ENCODE data around the gene SHC4. TPM values are rescaled to one million over a fixed set of nuclear protein-coding genes. Genes with fewer than 3 reads are reported as not detected.
A peak's percentile ranks its signal among the peaks of the same experiment; 100 is the strongest.

SHC4 gene
- total RNA-seq, 1 experiment from 2014 or later: 0.44 TPM

GRCh38 chr15:48814286-48814685 is 149.4 kb downstream of the SHC4 start:
- ChIA-PET POLR2A (ENCODE audit: unreplicated experiment) (no interaction called here), CTCF (no interaction called here)
- Histone ChIP-seq H3F3A (ENCODE audit: insufficient read depth, low read depth) (no peaks in the 10 kb centered on the region), H3K27me3 (ENCODE audit: insufficient read depth, low read depth) (no peaks in the 10 kb centered on the region), H3K4me3 (no peak overlapping the region), H3K79me2 (ENCODE audit: low read depth) (peaks cover 14% of the 10 kb centered on the region), H3K9me2 (ENCODE audit: insufficient read depth) (no peaks in the 10 kb centered on the region), H3K9me3 (ENCODE audit: insufficient read depth, low read depth) (no peaks in the 10 kb centered on the region), H3K4me2 (no peak overlapping the region), H4K20me1 (ENCODE audit: insufficient read depth) (no peaks in the 10 kb centered on the region), H3K27ac (no peak overlapping the region), H2AFZ (no peak overlapping the region), H3K36me3 (ENCODE audit: low read depth) (no peaks in the 10 kb centered on the region), H3K4me1 (replicated peaks; ENCODE audit: insufficient read depth) (peaks cover 6% of the 10 kb centered on the region)
- no peak for TF ChIP-seq CTCF (conservative IDR thresholded peaks at IDR 0.05)
- TF ChIP-seq EZH2 (IDR thresholded peaks at IDR 0.05; ENCODE audit: low read depth): no peak
- no peak for DNase-seq
- BruUV-seq (replicated peaks): no TSS peak
- intact Hi-C loops (cut with micrococcal nuclease; ENCODE audit: unreplicated experiment): loop anchor here (5.0 kb wide), 1 partner anchor 148 kb away; the partner anchor contains the start of gene SHC4

- Histone ChIP-seq H3K9me2 (ENCODE audit: insufficient read depth) (no peaks in the 10 kb centered on the region), H3K9me3 (ENCODE audit: insufficient read depth, low read depth) (no peaks in the 10 kb centered on the region), H3F3A (ENCODE audit: insufficient read depth, low read depth) (no peaks in the 10 kb centered on the region), H4K20me1 (ENCODE audit: insufficient read depth) (no peaks in the 10 kb centered on the region), H3K27me3 (ENCODE audit: insufficient read depth, low read depth) (no peaks in the 10 kb centered on the region), H3K4me1 (replicated peaks; ENCODE audit: insufficient read depth) (peaks cover 6% of the 10 kb centered on the region), H3K79me2 (ENCODE audit: low read depth) (peaks cover 34% of the 10 kb centered on the region), H2AFZ (peak overlapping the region; percentile 79), H3K36me3 (ENCODE audit: low read depth) (no peaks in the 10 kb centered on the region), H3K4me2 (peak overlapping the region; percentile 89), H3K4me3 (peak overlapping the region; percentile 87), H3K27ac (no peak overlapping the region)
- ChIA-PET POLR2A (ENCODE audit: unreplicated experiment) (interaction anchor here (0.6 to 1.5 kb wide), 2 partner anchors 66 to 480 kb away, joined by 3 to 24 read pairs; partner anchors contain the start of genes DUT and EID1), CTCF (interaction anchor here (0.6 to 1.1 kb wide), 4 partner anchors 9 to 492 kb away, joined by 3 to 8 read pairs (median 6); no protein-coding TSS in a partner anchor)
- intact Hi-C loops (cut with micrococcal nuclease; ENCODE audit: unreplicated experiment): loop anchor here (5.0 kb wide), 1 partner anchor 151 kb away; the partner anchor contains the start of gene SHC4
- no peak for DNase-seq
- TF ChIP-seq CTCF (conservative IDR thresholded peaks at IDR 0.05) (no peak), EZH2 (IDR thresholded peaks at IDR 0.05; ENCODE audit: low read depth) (no peak)
- BruUV-seq (replicated peaks): no TSS peak
These were observed 152.3 kb downstream of the SHC4 start for GRCh38 chr15:48811325-48811958.

GRCh38 chr15:48810414-48811324 is 153.1 kb downstream of the SHC4 start, which contains the start of gene CEP152:
Gene CEP152, minus strand, starts transcription at chr15:48811069. Its CDS starts 5,420 bp downstream, at chr15:48805649.
- Histone ChIP-seq H3K27ac (peak within 1 kb of the TSS; percentile 49), H4K20me1 (ENCODE audit: insufficient read depth) (no peaks in the 10 kb centered on the region), H3K9me2 (ENCODE audit: insufficient read depth) (no peaks in the 10 kb centered on the region), H3K4me1 (replicated peaks; ENCODE audit: insufficient read depth) (peaks cover 6% of the 10 kb centered on the region), H3K79me2 (ENCODE audit: low read depth) (peaks cover 39% of the 10 kb centered on the region), H3F3A (ENCODE audit: insufficient read depth, low read depth) (no peaks in the 10 kb centered on the region), H3K4me2 (peak within 1 kb of the TSS; percentile 89), H2AFZ (peak within 1 kb of the TSS; percentile 100), H3K4me3 (peak within 1 kb of the TSS; percentile 87), H3K9me3 (ENCODE audit: insufficient read depth, low read depth) (no peaks in the 10 kb centered on the region), H3K36me3 (ENCODE audit: low read depth) (no peaks in the 10 kb centered on the region), H3K27me3 (ENCODE audit: insufficient read depth, low read depth) (no peaks in the 10 kb centered on the region)
- BruUV-seq (replicated peaks): TSS peak; percentile 59
- intact Hi-C loops (cut with micrococcal nuclease; ENCODE audit: unreplicated experiment): loop anchor here (1.0 to 5.0 kb wide), 2 partner anchors 16 to 152 kb away; partner anchors contain the start of gene SHC4
- peak; percentile 98 for DNase-seq
- CTCF ChIA-PET: interaction anchor here (0.6 to 1.1 kb wide), 6 partner anchors 9 to 492 kb away, joined by 3 to 8 read pairs (median 4); no protein-coding TSS in a partner anchor
- TF ChIP-seq EZH2 (IDR thresholded peaks at IDR 0.05; ENCODE audit: low read depth) (no peak), CTCF (conservative IDR thresholded peaks at IDR 0.05) (no peak)
- POLR2A ChIA-PET (ENCODE audit: unreplicated experiment): interaction anchor here (0.6 to 1.5 kb wide), 3 partner anchors 67 to 479 kb away, joined by 3 to 24 read pairs (median 3); partner anchors contain the start of genes DUT and EID1

Measured in PC-9 (cell line).